GM12878 (cell line): ENCODE results near the gene SHISA9. TPM values are rescaled to one million over a fixed set of nuclear protein-coding genes. Genes with fewer than 3 reads are reported as not detected.

Experiments
- ATAC-seq: fragments of 200-7000 bp; cut with Tn5 transposase; 3 replicates; pipeline ENCODE4 v1.9.1; 2020; ENCODE audit warnings: mild to moderate bottlenecking, moderate library complexity
- BruUV-seq: library from RNA; stranded (reverse); fragments of 400-500 nt; replicated peaks from 2 replicates; lab custom pipeline; 2021; lab: Mats Ljungman, UMichigan
- CTCF ChIA-PET: fragments of 300-600 bp; sonication (Branson Sonifier 250); formaldehyde crosslinking; extraction: SDS; loops from one replicate; lab custom pipeline; 2021; ENCODE audit warnings: inconsistent platforms; lab: Yijun Ruan, JAX
- POLR2A ChIA-PET: fragments of 350-600 bp; formaldehyde crosslinking; extraction: SDS; loops from one replicate; lab custom pipeline; 2021; ENCODE audit warnings: inconsistent platforms; lab: Charles Lee
- RAD21 ChIA-PET: fragments of 300-600 bp; sonication (Branson Sonifier 250); formaldehyde crosslinking; loops from one replicate; lab custom pipeline; 2023; ENCODE audit warnings: antibody characterized with exemption; ENCODE audit not compliant: unreplicated experiment; lab: Charles Lee
- SMC1A ChIA-PET: fragments of 300-600 bp; sonication (Branson Sonifier 250); formaldehyde crosslinking; loops from one replicate; lab custom pipeline; 2023; ENCODE audit not compliant: unreplicated experiment, uncharacterized antibody; lab: Charles Lee
- DNase-seq: peaks from one replicate; pipeline ENCODE4 v3.0.0-alpha.2; 2011; ENCODE audit warnings: low read depth, low spot score
- FAIRE-seq: peaks from 3 replicates; lab custom pipeline; 2011; peaks lifted over from hg19 to GRCh38; lab: Jason Lieb, UNC
- H2AFZ ChIP-seq: 2 replicates; pipeline ENCODE4 v1.6.0; 2011; ENCODE audit warnings: low read depth, low read length, control low read depth; ENCODE audit not compliant: control insufficient read depth
- H3K27ac ChIP-seq: 2 replicates; pipeline ENCODE4 v1.5.1; 2011; ENCODE audit warnings: control low read depth; ENCODE audit not compliant: control insufficient read depth, insufficient read depth
- H3K27me3 ChIP-seq, 2 experiments: replicated peaks in 1 of 2; 2 replicates each; pipeline versions ENCODE4 v1.6.0 to v1.6.1; 2011; ENCODE audit warnings: low read length in 1 of 2; ENCODE audit not compliant: control insufficient read depth in 2 of 2, insufficient read depth in 2 of 2
- H3K36me3 ChIP-seq, 2 experiments: 2 replicates each; pipeline ENCODE4 v1.5.1; 2011; ENCODE audit warnings: low read length in 1 of 2; ENCODE audit not compliant: control insufficient read depth in 2 of 2, insufficient read depth in 2 of 2
- H3K4me1 ChIP-seq: 2 replicates; pipeline ENCODE4 v1.6.1; 2011; ENCODE audit warnings: mild to moderate bottlenecking, low read length, moderate library complexity, mixed read lengths; ENCODE audit not compliant: control insufficient read depth, insufficient read depth
- H3K4me2 ChIP-seq: 2 replicates; pipeline ENCODE4 v1.6.0; 2011; ENCODE audit warnings: control low read depth; ENCODE audit not compliant: control insufficient read depth, insufficient read depth
- H3K4me3 ChIP-seq: fragments of 200-600 bp; sonication (generic); 2 replicates; pipeline ENCODE4 v1.5.1; 2016
- H3K79me2 ChIP-seq: 2 replicates; pipeline ENCODE4 v1.6.0; 2011; ENCODE audit warnings: low read length; ENCODE audit not compliant: control insufficient read depth, insufficient read depth
- H3K9ac ChIP-seq: 2 replicates; pipeline ENCODE4 v1.8.0; 2011; ENCODE audit warnings: low read length, control low read depth, mixed read lengths; ENCODE audit not compliant: control insufficient read depth, insufficient read depth
- H3K9me3 ChIP-seq: replicated peaks from 3 replicates; pipeline ENCODE4 v1.5.1; 2011; ENCODE audit warnings: mild to moderate bottlenecking, low read length; ENCODE audit not compliant: control insufficient read depth, insufficient read depth
- H4K20me1 ChIP-seq: 2 replicates; pipeline ENCODE4 v1.6.0; 2011; ENCODE audit not compliant: control insufficient read depth, insufficient read depth
- CHD1 ChIP-seq: IDR thresholded peaks from 2 replicates; pipeline ENCODE4 v1.6.1; 2012; ENCODE audit warnings: low read depth, low read length, improper control_type of control experiment
- HDAC2 ChIP-seq: fragments of 200-600 bp; sonication (generic); IDR thresholded peaks from 2 replicates; pipeline ENCODE4 v1.6.1; 2017
- HDAC6 ChIP-seq: fragments of 200-600 bp; sonication (generic); IDR thresholded peaks from one replicate; pipeline ENCODE4 v1.8.0; 2017; ENCODE audit warnings: antibody characterized with exemption; ENCODE audit not compliant: unreplicated experiment
- YY1 ChIP-seq: IDR thresholded peaks from 2 replicates; pipeline ENCODE4 v1.6.1; 2011; ENCODE audit warnings: low read depth, mild to moderate bottlenecking, low read length
- WGBS: methylation state at CpG from one replicate; pipeline ENCODE4 v1.1.6; 2016; ENCODE audit warnings: low lambda C conversion rate; ENCODE audit not compliant: insufficient replicate concordance, insufficient coverage; ENCODE audit errors: missing lambda C conversion rate; 5-methylcytosine and 5-hydroxymethylcytosine counted together
- in situ Hi-C: fragments of 300-500 bp; cut with MboI; formaldehyde crosslinking; loops from 9 replicates; pipeline ENCODE4 v1.14.3; 2018; ENCODE audit warnings: mixed read lengths
- intact Hi-C: fragments of 100-400 bp; cut with micrococcal nuclease; formaldehyde crosslinking; loops from one replicate; pipeline ENCODE4 v1.14.2; 2022; ENCODE audit not compliant: unreplicated experiment
- polyA plus RNA-seq, 11 experiments: library from polyadenylated mRNA; depleted of rRNA in 4 of 11; unstranded in 6 of 11; stranded (reverse) in 5 of 11; fragments of >200 nt; fragmentation: Nextera tagmentation in 4 of 11; fragmentation: Illumina TruSeq in 1 of 11; extraction: Ambion mirVana in 4 of 11; extraction: Trizol in 1 of 11; gene quantifications; 1 replicate in 1 of 11; 2 replicates in 10 of 11; pipeline versions ENCODE4 v1.2.1 to v1.2.3, GENCODE V29; 2011 to 2016; ENCODE audit warnings: inconsistent platforms in 2 of 11, missing spikeins in 2 of 11, low read depth in 1 of 11
- total RNA-seq, 4 experiments: library from RNA; depleted of rRNA in 3 of 4; stranded (reverse); fragments of >200 nt in 3 of 4; fragmentation: Illumina TruSeq in 1 of 4; extraction: Trizol in 1 of 4; gene quantifications; 2 replicates each; pipeline versions ENCODE4 v1.2.1 to v1.2.3, GENCODE V29; 2013 to 2021
- TF ChIP-seq, protein P1 (sequence below): IDR thresholded peaks from 2 replicates; pipeline ENCODE4 v1.6.1; 2011; ENCODE audit warnings: borderline replicate concordance, low read depth, mild to moderate bottlenecking, moderate library complexity, low read length; ENCODE audit not compliant: insufficient read depth, poor library complexity, severe bottlenecking
- TF ChIP-seq, protein P2 (sequence below): fragments of 450-650 bp; IDR thresholded peaks from 2 replicates; pipeline ENCODE4 v1.6.1; 2017; ENCODE audit warnings: borderline replicate concordance
- TF ChIP-seq, protein P3 (sequence below): fragments of 450-650 bp; IDR thresholded peaks from 2 replicates; pipeline ENCODE4 v1.6.1; 2018; ENCODE audit warnings: mild to moderate bottlenecking, low read depth, moderate library complexity; ENCODE audit not compliant: partially characterized antibody

Gene SHISA9
- total and polyA plus RNA-seq, 10 of the 15 experiments (the other 5 are each of a cell fraction or from before 2014, with no cell fraction given) = 0.03 to 25.5 (median 0.07) TPM

DNA sequence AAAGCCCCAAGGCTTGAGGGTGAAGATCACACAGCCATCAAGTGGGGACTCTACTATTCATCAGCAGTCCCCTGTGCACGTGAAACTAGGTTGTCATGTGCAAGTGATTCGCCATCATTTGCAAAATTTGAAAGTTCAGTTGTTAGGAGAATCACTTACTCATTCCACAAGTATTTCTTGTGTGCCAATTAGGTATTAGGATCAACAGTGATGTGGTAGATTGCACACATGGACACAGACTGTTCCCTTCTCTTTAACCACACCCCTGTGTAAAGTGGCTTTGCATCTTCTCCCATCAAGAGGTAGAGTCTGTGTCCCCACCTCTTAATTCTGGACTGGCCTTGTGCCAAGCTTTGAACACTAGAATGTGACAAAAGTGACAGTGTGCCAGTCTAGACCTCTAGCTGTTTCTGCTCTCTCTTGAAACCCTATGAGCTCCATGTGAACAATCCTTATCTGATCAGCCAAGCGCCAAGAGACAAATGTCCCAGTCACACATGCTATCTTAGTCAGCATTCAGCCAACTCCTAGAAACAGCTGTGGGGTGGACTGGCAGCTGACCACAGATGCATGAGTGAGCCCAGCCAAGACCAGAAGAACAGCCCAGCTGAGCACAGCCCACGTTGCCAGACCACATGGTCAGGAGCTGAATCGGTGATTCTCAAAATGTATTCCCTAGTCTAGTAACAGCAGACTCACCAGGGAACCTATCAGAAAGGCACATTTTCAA is 31.5 kb upstream of the SHISA9 start:
- no TSS peak for BruUV-seq
- no peak for FAIRE-seq
- Histone ChIP-seq H3K79me2 (no peaks in the 10 kb centered on the region), H3K4me1 (no peaks in the 10 kb centered on the region), H3K4me3 (no peak overlapping the region), H3K4me2 (no peak overlapping the region), H3K27ac (no peak overlapping the region), H4K20me1 (no peaks in the 10 kb centered on the region), H3K9ac (no peak overlapping the region), H3K9me3 (no peaks in the 10 kb centered on the region), H3K27me3 (no peaks in the 10 kb centered on the region; a peak in 1 of 4 replicates), H3K36me3 (no peaks in the 10 kb centered on the region), H2AFZ (no peak overlapping the region)
- no peak for DNase-seq
- in situ Hi-C loops (no loop called here), intact Hi-C loops (no loop called here)
- ChIA-PET CTCF (no interaction called here), POLR2A (interaction anchor here (0.5 kb wide), 1 partner anchor 463 kb away, joined by 4 read pairs; no protein-coding TSS in a partner anchor), RAD21 (no interaction called here), SMC1A (interaction anchor here (0.5 kb wide), 1 partner anchor 167 kb away, joined by 3 read pairs; no protein-coding TSS in a partner anchor)
- WGBS = 41% methylated on average over 5 of the region's 5 CpGs
- TF ChIP-seq YY1 = no peak
- TF ChIP-seq, protein P1, sequence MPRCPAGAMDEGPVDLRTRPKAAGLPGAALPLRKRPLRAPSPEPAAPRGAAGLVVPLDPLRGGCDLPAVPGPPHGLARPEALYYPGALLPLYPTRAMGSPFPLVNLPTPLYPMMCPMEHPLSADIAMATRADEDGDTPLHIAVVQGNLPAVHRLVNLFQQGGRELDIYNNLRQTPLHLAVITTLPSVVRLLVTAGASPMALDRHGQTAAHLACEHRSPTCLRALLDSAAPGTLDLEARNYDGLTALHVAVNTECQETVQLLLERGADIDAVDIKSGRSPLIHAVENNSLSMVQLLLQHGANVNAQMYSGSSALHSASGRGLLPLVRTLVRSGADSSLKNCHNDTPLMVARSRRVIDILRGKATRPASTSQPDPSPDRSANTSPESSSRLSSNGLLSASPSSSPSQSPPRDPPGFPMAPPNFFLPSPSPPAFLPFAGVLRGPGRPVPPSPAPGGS = peak; percentile 22
- no peak for TF ChIP-seq HDAC6
- ATAC-seq = no peak

DNA sequence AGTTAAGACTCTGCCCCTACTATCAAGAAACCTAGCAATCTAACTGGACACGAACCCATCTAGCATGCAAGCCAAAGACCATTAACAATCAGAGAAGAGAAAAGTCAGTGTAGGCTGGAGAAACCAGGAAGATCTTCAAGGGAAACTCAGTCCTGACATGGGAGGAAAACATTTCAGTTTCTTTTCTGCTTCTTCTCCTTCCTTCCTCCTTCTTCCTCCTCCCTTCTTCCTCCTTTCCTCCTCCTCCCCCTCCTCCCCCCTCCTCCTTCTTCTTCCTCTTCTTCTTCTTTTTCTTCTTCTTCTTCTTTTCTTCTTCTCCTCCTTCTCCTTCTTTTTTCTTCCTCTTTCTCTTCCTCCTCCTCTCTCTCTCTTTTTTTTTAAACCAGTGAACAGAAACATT is 29.6 kb upstream of the SHISA9 start:
- ChIA-PET CTCF (no interaction called here), POLR2A (no interaction called here), RAD21 (no interaction called here), SMC1A (no interaction called here)
- H3K4me3 ChIP-seq = no peak overlapping the region
- no peaks in the 10 kb centered on the region for H4K20me1 ChIP-seq
- ATAC-seq (no peak), FAIRE-seq (no peak), DNase-seq (no peak)
- intact Hi-C loops (no loop called here), in situ Hi-C loops (no loop called here)
- H3K9me3 ChIP-seq = no peaks in the 10 kb centered on the region
- no peaks in the 10 kb centered on the region for H3K27me3 ChIP-seq
- H3K9ac ChIP-seq = no peak overlapping the region
- 0% methylated on average over 1 of the region's 1 CpG for WGBS
- no peak overlapping the region for H2AFZ ChIP-seq
- H3K4me1 ChIP-seq = no peaks in the 10 kb centered on the region
- H3K4me2 ChIP-seq = no peak overlapping the region
- no peaks in the 10 kb centered on the region for H3K36me3 ChIP-seq
- H3K27ac ChIP-seq = no peak overlapping the region
- no TSS peak for BruUV-seq
- H3K79me2 ChIP-seq = no peaks in the 10 kb centered on the region
- TF ChIP-seq, protein P2, sequence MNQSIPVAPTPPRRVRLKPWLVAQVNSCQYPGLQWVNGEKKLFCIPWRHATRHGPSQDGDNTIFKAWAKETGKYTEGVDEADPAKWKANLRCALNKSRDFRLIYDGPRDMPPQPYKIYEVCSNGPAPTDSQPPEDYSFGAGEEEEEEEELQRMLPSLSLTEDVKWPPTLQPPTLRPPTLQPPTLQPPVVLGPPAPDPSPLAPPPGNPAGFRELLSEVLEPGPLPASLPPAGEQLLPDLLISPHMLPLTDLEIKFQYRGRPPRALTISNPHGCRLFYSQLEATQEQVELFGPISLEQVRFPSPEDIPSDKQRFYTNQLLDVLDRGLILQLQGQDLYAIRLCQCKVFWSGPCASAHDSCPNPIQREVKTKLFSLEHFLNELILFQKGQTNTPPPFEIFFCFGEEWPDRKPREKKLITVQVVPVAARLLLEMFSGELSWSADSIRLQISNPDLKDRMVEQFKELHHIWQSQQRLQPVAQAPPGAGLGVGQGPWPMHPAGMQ = no peak
- TF ChIP-seq CHD1 (no peak), HDAC2 (no peak)
- TF ChIP-seq, protein P3, sequence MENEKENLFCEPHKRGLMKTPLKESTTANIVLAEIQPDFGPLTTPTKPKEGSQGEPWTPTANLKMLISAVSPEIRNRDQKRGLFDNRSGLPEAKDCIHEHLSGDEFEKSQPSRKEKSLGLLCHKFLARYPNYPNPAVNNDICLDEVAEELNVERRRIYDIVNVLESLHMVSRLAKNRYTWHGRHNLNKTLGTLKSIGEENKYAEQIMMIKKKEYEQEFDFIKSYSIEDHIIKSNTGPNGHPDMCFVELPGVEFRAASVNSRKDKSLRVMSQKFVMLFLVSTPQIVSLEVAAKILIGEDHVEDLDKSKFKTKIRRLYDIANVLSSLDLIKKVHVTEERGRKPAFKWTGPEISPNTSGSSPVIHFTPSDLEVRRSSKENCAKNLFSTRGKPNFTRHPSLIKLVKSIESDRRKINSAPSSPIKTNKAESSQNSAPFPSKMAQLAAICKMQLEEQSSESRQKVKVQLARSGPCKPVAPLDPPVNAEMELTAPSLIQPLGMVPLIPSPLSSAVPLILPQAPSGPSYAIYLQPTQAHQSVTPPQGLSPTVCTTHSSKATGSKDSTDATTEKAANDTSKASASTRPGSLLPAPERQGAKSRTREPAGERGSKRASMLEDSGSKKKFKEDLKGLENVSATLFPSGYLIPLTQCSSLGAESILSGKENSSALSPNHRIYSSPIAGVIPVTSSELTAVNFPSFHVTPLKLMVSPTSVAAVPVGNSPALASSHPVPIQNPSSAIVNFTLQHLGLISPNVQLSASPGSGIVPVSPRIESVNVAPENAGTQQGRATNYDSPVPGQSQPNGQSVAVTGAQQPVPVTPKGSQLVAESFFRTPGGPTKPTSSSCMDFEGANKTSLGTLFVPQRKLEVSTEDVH = no peak
